GM21447 (cell line): ENCODE measurements around the gene PRKX.
"Not testable (repeated sequence)": the region's sequence is repeated elsewhere in the genome, so short reads cannot be mapped to it uniquely, and the experiment has no call there.

Source experiments
- ATAC-seq: cut with Tn5 transposase; IDR thresholded peaks from one replicate; pipeline ENCODE4 v1.9.1; 2021; ENCODE audit not compliant: unreplicated experiment

PRKX gene

GRCh38 chrX:3663576-3664250, 49.7 kb downstream of the PRKX start:
- peak; percentile 63 for ATAC-seq

- no peak for ATAC-seq
Measured at GRCh38 chrX:3659761-3660160, 53.7 kb downstream of the PRKX start.

DNA sequence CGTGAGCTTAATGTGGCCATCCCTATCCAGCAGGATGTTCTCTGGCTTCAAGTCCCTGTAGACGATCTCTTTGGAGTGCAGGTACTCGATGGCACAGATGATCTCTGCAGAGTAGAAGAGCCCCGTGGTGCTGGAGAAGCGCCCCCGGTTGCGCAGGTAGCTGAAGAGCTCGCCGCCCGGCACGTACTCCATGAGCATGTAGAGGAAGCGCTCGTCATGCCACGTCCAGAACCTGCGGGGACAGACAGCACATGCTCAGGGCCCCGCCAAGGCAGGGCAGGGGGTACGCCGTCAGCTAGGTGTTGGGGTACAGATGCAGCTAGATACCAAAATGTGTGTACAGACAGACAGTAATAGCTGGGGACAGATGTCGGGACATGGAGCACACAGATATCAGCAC, 58.3 kb downstream of the PRKX start:
- no peak for ATAC-seq

GRCh38 chrX:3653111-3653510, 60.3 kb downstream of the PRKX start:
- no peak for ATAC-seq

DNA sequence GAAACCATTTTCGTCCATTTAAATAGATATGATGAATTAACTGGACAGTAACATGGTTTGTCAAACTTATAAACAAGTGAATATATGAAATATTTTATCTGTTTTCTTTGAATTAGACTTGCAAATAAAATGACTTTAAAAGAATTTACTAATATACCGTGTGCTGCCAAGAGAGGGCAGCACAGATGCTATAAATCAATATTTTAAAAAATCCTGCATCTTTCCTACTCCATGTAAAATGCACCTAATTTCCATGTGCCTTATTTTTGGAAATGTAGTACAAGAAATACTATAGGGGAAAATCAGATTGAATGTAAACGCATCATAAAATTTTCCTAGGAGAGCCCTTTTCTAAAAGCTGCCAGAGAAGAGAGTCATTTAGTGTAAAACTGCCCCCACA, 62.2 kb downstream of the PRKX start:
- ATAC-seq = no peak

- no peak for ATAC-seq
Measured at GRCh38 chrX:3648084-3648483, 65.4 kb downstream of the PRKX start.

DNA sequence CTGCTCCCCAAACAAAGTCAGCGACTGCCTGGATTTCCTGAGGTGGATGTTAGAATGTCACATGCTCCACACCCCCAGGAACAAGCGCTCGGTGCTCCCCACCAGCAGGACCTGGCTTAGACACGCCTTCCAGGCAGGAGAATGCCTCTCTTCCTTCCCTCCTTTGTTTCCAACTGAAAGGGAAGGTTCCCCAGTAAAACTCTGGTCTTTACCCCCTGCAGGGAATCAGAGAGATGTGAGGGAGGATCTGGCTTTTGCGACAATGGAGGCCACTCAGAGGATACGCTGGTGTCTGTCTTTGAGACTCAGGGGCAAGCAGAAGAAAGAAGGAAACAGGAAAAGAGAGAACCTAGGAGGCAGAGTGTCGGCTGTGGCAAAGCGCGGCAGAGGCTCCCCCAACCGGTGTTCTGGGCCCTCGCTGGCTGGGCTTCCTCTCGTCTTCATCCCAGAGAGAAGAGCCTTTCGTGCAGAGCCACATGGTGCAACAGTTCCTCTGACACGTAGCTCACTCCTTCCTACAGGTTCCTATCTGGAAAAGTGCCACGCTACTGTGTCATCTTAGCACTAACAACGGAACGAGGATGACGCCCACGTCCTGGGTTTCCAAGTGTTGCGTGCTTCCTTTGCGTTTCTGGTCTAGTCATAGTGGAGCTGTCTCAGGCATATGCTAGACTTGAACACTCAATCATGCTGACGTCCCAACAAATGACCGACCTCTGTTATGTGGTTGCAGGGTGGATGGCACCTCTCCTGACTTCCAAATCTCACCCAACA, 73.4 kb downstream of the PRKX start:
- not testable (repeated sequence) for ATAC-seq

DNA sequence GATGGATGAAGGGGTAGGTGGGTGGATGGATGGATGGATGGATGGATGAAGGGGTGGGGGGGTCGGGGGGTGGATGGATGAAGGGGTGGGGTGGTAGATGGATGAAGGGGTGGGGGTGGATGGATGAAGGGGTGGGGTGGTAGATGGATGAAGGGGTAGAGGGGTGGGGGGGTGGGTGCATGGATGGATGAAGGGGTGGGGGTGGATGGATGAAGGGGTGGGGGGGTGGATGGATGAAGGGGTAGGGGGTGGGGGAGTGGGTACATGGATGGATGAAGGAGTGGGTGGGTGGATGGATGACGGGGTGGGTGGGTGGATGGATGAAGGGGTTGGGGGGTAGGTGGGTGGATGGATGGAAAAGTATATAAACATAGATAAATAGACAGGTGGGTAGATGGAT, 74.2 kb downstream of the PRKX start:
- no peak for ATAC-seq

DNA sequence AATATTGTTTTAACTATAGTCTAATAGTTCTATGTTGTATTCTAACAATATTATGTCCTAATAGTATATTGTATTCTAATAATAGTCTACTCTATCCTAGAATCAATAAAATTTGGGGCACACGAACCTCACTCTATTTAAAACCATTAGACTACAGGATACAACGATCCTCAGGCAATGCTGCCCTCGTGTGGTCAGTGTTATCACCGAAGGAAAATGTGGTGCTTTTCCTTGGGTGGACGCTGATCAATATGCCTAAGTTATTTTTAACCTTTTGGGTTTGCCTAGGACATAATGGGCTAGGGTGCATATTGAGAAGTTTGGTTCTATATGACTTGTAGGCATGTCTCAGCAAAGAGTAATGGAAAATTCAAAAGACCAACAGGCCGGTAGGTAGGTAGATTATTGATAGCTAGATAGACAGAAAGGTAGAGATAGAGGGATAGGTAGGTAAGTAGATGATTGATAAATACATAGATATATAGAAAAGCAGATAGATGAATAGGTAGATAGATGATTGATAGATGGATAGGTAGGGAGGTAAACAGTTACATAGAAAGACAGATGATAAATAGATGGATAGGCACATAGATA, 75.1 kb downstream of the PRKX start:
- ATAC-seq = no peak

GRCh38 chrX:3636803-3637202, 76.6 kb downstream of the PRKX start:
- no peak for ATAC-seq

DNA sequence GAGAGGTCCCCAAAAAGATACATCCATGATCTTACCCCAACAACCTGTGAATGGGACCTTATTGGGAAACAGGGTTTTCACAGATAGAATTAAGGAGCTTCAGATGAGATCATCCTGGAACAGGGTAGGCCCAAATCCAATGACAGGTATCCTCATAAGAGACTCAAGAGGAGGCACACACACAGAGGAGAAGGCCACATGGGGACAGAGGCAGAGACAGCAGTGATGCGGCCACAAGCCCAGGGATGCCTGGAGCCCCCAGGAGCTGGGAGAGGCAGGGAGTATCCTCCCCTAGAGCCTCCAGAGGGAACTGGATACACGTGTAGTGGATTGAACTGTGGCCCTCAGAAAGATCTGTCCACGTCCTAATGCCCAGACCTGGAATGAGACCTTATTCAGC, 82.3 kb downstream of the PRKX start:
- ATAC-seq = no peak

- no peak for ATAC-seq
Measured at GRCh38 chrX:3627594-3627993, 85.9 kb downstream of the PRKX start.

DNA sequence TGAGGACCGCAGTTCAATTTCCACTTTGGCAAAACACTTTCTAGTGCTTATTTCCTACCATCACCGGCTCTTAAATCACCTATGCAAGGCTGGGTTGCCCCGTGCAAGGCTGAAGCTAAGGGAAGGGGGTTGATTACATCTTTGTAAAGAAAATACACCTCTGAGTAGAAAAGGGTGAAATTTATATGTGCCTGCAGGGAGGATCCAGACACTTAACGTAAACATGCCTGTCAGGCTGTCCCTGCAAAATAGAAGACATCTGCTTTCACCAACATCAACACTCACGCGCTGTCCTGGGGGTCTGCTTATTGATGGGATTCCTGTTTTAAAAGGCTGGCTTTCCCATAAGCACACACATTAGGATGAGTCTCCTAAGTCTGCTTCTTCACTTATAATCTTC, 92.0 kb downstream of the PRKX start:
- no peak for ATAC-seq

- ATAC-seq = not testable (repeated sequence)
Measured at GRCh38 chrX:3611744-3612143, 101.7 kb downstream of the PRKX start.

GRCh38 chrX:3609810-3610209, 103.6 kb downstream of the PRKX start:
- no peak for ATAC-seq

DNA sequence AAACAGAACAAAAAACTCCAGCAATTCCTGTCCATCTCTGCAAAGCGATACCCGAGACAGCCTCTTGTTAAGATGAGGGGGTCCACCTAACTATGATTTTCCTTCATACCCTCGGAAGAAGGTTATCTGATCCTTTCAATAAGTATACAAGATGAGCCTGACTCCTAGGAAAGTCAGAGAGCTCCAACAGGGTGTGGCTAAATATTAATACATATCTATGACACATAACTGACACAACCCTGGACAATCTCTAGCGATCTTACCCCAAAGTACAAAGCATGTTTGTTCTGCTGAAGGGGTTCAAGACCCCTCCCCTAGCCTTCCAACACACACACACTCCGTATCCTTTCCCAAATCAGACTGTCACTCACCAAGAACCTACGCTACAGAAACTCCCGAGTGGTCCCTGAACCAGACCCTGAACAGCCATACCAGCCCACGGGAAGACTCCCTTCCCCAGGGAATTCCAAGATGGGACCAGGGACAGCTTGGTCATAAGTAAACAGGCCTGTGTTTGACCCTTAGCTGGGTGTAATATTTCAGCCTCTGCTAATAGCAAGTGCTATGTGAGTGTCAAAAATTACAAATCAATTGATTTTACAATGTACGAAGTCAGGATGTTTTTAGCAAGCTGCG, 110.3 kb downstream of the PRKX start:
- no peak for ATAC-seq

DNA sequence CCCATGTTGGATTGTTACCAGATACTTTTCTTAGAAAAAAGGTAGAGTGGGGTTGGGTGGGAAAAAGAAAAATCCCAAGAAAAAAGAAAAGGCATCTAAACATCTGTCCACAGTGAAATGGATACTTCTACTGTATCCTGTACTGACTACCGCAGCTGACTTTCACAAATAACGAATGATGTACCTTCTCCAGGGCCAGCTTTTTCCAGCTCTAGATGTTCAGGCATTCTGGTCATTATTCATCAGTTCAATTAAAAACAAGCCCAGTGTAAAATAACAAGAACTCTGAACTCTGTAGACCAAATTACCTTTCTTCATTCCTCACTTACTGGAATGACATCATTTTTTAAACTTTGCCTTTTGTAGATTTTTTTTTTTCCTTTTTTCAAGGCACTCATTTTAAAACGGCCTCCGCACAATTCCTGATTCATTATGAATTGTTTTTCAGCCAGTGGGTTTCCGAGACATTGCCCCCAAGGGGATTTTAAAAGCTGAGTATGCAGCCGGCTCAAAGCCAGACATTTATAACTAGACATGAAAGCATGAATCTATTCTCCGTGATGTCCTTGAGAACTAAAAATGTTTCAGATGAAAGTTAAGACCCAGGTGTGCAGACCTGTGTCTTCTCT, 113.5 kb downstream of the PRKX start:
- ATAC-seq = no peak

GRCh38 chrX:3598709-3599108, 114.7 kb downstream of the PRKX start:
- no peak for ATAC-seq

DNA sequence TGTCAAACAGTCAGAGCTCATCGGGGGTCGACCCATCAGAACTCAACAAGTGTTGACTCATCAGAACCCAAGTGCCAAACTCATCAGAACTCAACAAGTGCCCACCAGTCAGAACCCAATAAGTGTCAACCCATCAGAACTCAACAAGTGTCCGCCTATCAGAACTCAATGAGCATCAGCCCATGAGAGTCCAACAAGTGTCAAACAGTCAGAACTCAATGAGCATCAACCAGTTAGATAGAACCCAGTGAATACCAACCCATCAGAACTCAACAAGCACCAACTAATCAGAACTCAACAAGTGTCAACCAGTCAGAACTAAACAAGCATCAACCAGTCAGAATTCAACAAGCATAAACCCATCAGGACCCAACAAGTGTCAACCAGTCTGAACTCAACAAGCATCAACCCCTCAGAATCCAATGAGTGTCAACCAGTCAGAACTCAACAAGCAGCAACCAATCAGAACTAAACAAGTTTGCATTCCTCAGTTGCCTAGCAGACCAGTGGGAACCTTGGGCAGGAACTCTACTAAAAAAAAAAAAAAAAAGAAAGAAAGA, 115.3 kb downstream of the PRKX start:
- no peak for ATAC-seq

DNA sequence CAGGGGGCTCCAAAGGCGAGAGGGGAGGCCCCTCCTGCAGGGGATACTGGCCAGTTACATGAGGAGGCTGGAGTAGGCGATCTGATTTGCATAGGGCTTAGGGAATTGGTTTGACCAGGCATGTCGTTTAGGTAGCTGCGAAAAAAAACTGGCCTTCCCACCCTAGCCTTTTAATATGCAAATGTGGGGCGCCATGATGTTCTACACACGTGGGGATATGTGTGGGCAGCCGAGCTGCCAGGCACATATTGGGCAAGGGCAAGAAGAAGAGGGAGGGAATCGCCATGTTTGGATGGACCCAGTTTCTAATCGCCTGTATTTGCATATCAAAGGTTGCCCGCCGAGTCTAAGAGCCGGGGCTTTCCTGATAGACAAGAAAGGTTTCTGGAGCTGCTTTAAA, 121.3 kb downstream of the PRKX start:
- ATAC-seq = no peak

DNA sequence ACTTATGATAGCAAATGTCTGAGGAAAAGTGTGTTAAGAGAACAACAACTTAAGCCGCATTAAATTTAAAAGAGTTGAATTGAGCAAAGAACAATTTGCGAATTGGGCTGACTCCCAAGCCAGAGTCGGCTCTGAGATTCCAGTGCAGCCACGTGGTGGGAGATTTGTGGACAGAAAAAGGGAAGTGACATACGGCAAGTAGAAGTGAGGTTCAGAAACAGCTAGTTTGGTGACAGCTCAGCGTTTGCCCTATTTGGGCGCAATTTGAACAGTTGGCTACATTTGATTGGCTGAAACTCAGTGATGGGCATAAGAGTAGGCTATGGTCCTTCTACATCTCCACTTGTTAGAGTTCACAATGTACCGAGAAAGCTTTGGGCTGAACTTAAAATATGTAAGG, 124.0 kb downstream of the PRKX start:
- ATAC-seq = no peak
